ENCODE data around the gene MACROD1.

DNA sequence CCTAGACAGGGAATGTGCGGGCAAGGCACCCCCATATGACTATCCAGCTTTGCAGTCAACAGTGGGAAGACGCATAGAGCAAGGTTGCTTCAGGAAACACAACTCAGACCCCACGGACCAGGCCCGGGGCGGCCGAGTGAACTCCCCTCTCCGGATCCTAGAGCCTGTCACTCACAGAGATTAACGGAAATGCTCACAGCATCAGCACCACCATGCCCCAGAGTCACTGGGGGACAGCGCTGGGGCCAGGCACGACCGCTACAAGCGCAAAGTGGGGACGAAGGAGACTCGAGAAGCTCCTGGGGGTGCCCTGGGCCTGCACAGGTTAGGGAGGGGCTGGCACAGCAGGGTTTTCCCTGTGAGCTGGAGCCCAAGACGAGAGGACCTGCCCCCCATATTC, 15.9 kb downstream of the MACROD1 start:
- TF ChIP-seq PAX5 (IDR thresholded peaks at IDR 0.05; ENCODE audit: insufficient read depth, low read length, severe bottlenecking): no peak
- no peak for TF ChIP-seq POLR2A (IDR thresholded peaks at IDR 0.05; ENCODE audit: low read depth, low read length)
- no peak for TF ChIP-seq POLR2AphosphoS5 (IDR thresholded peaks at IDR 0.05; ENCODE audit: low read depth, low read length)
- no peak for TF ChIP-seq SPI1 (IDR thresholded peaks at IDR 0.05; ENCODE audit: low read depth, low read length)
- no peak for TF ChIP-seq TAF1 (IDR thresholded peaks at IDR 0.05; ENCODE audit: low read depth, low read length)
- no peak for TF ChIP-seq POU2F2 (IDR thresholded peaks at IDR 0.05; ENCODE audit: low read depth, low read length)
